ENCODE data around the gene EXTL2. TPM values are rescaled to one million over a fixed set of nuclear protein-coding genes. Genes with fewer than 3 reads are reported as not detected.

The EXTL2 gene
- total RNA-seq, 1 experiment from 2014 or later: 13.8 TPM

DNA sequence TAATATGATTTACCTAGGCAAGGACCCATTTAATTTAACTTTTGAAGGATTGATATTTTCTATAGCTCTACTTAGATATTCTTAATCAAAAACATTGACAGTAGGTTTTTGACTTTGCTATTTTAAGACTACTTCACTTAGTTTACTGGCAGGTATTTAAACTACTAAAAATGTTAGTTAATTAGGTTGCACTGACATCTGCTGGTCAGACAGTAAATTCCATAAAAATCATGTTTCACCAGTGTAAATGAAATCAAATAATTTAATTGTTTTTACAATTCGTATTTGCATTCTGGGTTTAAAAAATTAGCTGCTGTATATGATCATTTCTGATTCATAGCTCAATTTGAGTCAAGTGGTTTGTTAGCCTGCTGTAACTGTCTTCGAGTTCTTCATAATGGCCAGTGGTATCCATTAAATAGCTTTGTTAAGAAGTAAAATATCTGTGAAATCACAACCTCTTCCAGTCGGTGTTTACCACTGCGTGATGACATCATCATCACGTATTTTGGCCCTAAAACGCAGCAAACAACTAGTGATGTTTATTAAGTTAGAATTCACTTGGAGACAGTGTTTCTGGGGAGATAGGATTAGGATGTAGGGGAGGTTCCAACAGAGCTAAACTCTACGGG, 26.2 kb downstream of the EXTL2 start:
- H3K27ac Mint-ChIP-seq (ENCODE audit: unreplicated experiment): no peak overlapping the region
- CTCF ChIA-PET: interaction anchor here (0.6 to 1.5 kb wide), 7 partner anchors 245 to 485 kb away, joined by 3 to 10 read pairs (median 4); no protein-coding TSS in a partner anchor
- no peak for DNase-seq
- H3K4me1 Mint-ChIP-seq (ENCODE audit: low read depth, unreplicated experiment): no peaks in the 10 kb centered on the region
- H3K4me3 Mint-ChIP-seq (ENCODE audit: low read depth, unreplicated experiment): no peak overlapping the region
- H3K9me3 Mint-ChIP-seq (ENCODE audit: low read depth, unreplicated experiment): no peaks in the 10 kb centered on the region
- no TSS peak for BruUV-seq (replicated peaks)
- H3K27me3 Mint-ChIP-seq (ENCODE audit: unreplicated experiment): no peaks in the 10 kb centered on the region
- intact Hi-C loops (cut with micrococcal nuclease; ENCODE audit: unreplicated experiment): loop anchor here (5.0 kb wide), 2 partner anchors 326 to 1061 kb away; no protein-coding TSS in a partner anchor
- TF ChIP-seq, protein P1, sequence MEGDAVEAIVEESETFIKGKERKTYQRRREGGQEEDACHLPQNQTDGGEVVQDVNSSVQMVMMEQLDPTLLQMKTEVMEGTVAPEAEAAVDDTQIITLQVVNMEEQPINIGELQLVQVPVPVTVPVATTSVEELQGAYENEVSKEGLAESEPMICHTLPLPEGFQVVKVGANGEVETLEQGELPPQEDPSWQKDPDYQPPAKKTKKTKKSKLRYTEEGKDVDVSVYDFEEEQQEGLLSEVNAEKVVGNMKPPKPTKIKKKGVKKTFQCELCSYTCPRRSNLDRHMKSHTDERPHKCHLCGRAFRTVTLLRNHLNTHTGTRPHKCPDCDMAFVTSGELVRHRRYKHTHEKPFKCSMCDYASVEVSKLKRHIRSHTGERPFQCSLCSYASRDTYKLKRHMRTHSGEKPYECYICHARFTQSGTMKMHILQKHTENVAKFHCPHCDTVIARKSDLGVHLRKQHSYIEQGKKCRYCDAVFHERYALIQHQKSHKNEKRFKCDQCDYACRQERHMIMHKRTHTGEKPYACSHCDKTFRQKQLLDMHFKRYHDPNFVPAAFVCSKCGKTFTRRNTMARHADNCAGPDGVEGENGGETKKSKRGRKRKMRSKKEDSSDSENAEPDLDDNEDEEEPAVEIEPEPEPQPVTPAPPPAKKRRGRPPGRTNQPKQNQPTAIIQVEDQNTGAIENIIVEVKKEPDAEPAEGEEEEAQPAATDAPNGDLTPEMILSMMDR (IDR thresholded peaks at IDR 0.05; ENCODE audit: unreplicated experiment): peak; percentile 30
- H3K36me3 Mint-ChIP-seq (ENCODE audit: insufficient read depth, unreplicated experiment): no peaks in the 10 kb centered on the region

DNA sequence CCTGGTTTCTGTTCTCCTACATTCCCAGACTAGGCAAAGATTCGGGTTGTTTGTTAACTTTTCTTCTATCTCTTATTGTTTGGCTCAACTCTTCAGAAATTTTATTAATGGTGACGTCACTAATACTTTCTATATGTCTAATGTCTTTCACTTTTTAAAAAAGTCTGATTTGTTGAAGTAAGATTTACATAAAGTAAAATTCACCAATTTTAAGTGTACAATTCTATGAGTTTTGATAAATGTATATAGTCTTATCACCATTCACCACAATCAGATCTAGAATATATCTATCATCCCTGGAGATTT, 27.8 kb downstream of the EXTL2 start:
- intact Hi-C loops (cut with micrococcal nuclease; ENCODE audit: unreplicated experiment): loop anchor here (1.0 to 5.0 kb wide), 4 partner anchors 261 to 1060 kb away; no protein-coding TSS in a partner anchor
- H3K27ac Mint-ChIP-seq (ENCODE audit: unreplicated experiment): no peak overlapping the region

DNA sequence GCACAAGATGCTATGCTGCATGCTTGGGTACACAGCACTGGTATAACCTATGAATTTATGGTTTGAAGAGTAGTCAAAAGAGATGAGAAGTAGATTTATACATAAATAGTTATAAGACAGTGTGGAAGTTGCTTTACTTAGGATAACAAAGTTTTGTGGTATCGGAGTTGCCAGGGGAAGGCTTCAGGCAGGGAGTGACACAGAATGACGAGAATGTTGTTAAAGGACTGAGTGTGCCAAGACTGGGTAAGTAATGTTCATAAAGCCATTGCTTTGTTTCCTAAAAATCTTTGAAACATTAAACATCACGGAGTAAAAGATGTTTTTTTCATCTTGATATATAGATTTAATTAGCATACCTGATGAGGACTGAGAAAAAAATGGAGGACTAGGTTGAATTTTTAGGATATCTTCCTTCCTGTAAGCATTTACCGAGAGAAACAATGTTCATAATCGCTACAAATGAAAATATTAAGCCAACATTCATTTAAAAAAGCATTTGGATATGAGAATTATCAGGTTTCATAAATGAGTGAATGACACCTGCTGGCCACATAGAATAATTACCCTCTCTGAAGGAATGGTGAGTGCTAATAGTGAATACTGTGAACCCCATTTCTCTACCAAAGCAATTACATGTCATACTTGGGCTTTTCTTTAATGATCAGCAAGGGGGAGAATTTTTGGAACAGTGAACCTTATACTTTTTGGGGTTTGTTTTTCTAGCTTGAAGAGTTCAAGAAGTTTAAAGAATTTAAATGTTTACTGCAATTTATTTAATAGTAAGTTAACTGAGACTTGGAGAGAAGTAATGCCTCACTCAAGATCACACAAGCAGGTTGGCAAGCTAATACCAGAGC, 28.4 kb downstream of the EXTL2 start:
- no peak overlapping the region for H3K27ac Mint-ChIP-seq (ENCODE audit: unreplicated experiment)
- TF ChIP-seq, protein P1 (IDR thresholded peaks at IDR 0.05; ENCODE audit: unreplicated experiment): peak; percentile 19
- no peak for DNase-seq
- H3K4me1 Mint-ChIP-seq (ENCODE audit: low read depth, unreplicated experiment): no peaks in the 10 kb centered on the region
- CTCF ChIA-PET: no interaction called here
- no peaks in the 10 kb centered on the region for H3K27me3 Mint-ChIP-seq (ENCODE audit: unreplicated experiment)
- no peak overlapping the region for H3K4me3 Mint-ChIP-seq (ENCODE audit: low read depth, unreplicated experiment)
- no peaks in the 10 kb centered on the region for H3K36me3 Mint-ChIP-seq (ENCODE audit: insufficient read depth, unreplicated experiment)
- H3K9me3 Mint-ChIP-seq (ENCODE audit: low read depth, unreplicated experiment): no peaks in the 10 kb centered on the region
- no TSS peak for BruUV-seq (replicated peaks)
- intact Hi-C loops (cut with micrococcal nuclease; ENCODE audit: unreplicated experiment): loop anchor here (1.0 to 5.0 kb wide), 4 partner anchors 260 to 1059 kb away; no protein-coding TSS in a partner anchor

More for the DNA sequence above, 27.8 kb downstream of the EXTL2 start:
- no peaks in the 10 kb centered on the region for H3K4me1 Mint-ChIP-seq (ENCODE audit: low read depth, unreplicated experiment)
- no TSS peak for BruUV-seq (replicated peaks)
- no peaks in the 10 kb centered on the region for H3K9me3 Mint-ChIP-seq (ENCODE audit: low read depth, unreplicated experiment)
- no peaks in the 10 kb centered on the region for H3K36me3 Mint-ChIP-seq (ENCODE audit: insufficient read depth, unreplicated experiment)
- H3K27me3 Mint-ChIP-seq (ENCODE audit: unreplicated experiment): no peaks in the 10 kb centered on the region
- H3K4me3 Mint-ChIP-seq (ENCODE audit: low read depth, unreplicated experiment): no peak overlapping the region
- TF ChIP-seq, protein P1 (IDR thresholded peaks at IDR 0.05; ENCODE audit: unreplicated experiment): no peak
- CTCF ChIA-PET: no interaction called here
- DNase-seq: no peak

DNA sequence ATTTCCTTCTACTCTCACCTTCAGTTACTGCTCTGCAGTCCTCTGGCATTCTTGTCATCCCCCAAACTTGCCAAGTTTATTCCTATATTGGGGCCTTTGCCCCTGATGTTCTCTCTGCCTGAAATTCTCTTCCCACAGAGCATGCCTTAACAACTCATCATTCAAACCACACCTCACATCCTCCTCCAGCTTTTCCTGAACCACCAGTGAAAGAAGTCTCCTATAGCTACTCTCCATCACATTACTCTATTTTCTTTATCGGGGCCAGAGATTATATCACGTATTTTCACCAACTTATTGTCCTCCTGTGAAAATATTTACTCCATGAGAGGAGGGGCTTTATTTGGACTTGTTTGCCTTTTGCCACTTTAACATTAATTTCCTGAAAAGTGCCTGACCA, 32.1 kb downstream of the EXTL2 start:
- intact Hi-C loops (cut with micrococcal nuclease; ENCODE audit: unreplicated experiment): no loop called here
- TF ChIP-seq, protein P1 (IDR thresholded peaks at IDR 0.05; ENCODE audit: unreplicated experiment): no peak
- CTCF ChIA-PET: no interaction called here
- no TSS peak for BruUV-seq (replicated peaks)
- H3K9me3 Mint-ChIP-seq (ENCODE audit: low read depth, unreplicated experiment): no peaks in the 10 kb centered on the region
- H3K27me3 Mint-ChIP-seq (ENCODE audit: unreplicated experiment): no peaks in the 10 kb centered on the region
- no peaks in the 10 kb centered on the region for H3K36me3 Mint-ChIP-seq (ENCODE audit: insufficient read depth, unreplicated experiment)
- DNase-seq: no peak
- H3K4me3 Mint-ChIP-seq (ENCODE audit: low read depth, unreplicated experiment): no peak overlapping the region
- H3K4me1 Mint-ChIP-seq (ENCODE audit: low read depth, unreplicated experiment): no peaks in the 10 kb centered on the region
- no peak overlapping the region for H3K27ac Mint-ChIP-seq (ENCODE audit: unreplicated experiment)

Data from Calu3 (cell line).